ENCODE data around the gene SETD1A.

SETD1A gene

GRCh38 chr16:30958175-30959079 lies 873 bp downstream of the SETD1A start:
- Mint-ChIP-seq H3K27ac (peak overlapping the region; percentile 95), H3K4me3 (peak overlapping the region; percentile 95), H3K9me3 (ENCODE audit: low read depth) (no peaks in the 10 kb centered on the region), H3K27me3 (no peaks in the 10 kb centered on the region), H3K36me3 (peaks cover 6% of the 10 kb centered on the region), H3K4me1 (ENCODE audit: low read depth) (peaks cover 20% of the 10 kb centered on the region)

GRCh38 chr16:30961384-30961783 lies 3.8 kb downstream of the SETD1A start:
- Mint-ChIP-seq H3K36me3 (peaks cover 6% of the 10 kb centered on the region), H3K27me3 (no peaks in the 10 kb centered on the region), H3K4me1 (ENCODE audit: low read depth) (peaks cover 20% of the 10 kb centered on the region), H3K9me3 (ENCODE audit: low read depth) (no peaks in the 10 kb centered on the region), H3K27ac (no peak overlapping the region), H3K4me3 (no peak overlapping the region)

- H3K9me3 Mint-ChIP-seq (ENCODE audit: low read depth): no peaks in the 10 kb centered on the region
- peaks cover 15% of the 10 kb centered on the region for H3K4me1 Mint-ChIP-seq (ENCODE audit: low read depth)
- peaks cover 6% of the 10 kb centered on the region for H3K36me3 Mint-ChIP-seq
- no peak overlapping the region for H3K27ac Mint-ChIP-seq
- no peaks in the 10 kb centered on the region for H3K27me3 Mint-ChIP-seq
- no peak overlapping the region for H3K4me3 Mint-ChIP-seq
These were observed 6.5 kb downstream of the SETD1A start for GRCh38 chr16:30963925-30964511.

- Mint-ChIP-seq H3K9me3 (ENCODE audit: low read depth) (no peaks in the 10 kb centered on the region), H3K36me3 (peaks cover 6% of the 10 kb centered on the region), H3K4me1 (ENCODE audit: low read depth) (peaks cover 8% of the 10 kb centered on the region), H3K27me3 (no peaks in the 10 kb centered on the region), H3K4me3 (no peak overlapping the region), H3K27ac (no peak overlapping the region)
These were observed 7.1 kb downstream of the SETD1A start for GRCh38 chr16:30964574-30965226.

- Mint-ChIP-seq H3K4me1 (ENCODE audit: low read depth) (peaks cover under 1% of the 10 kb centered on the region), H3K4me3 (no peak overlapping the region), H3K27me3 (no peaks in the 10 kb centered on the region), H3K36me3 (peaks cover 3% of the 10 kb centered on the region), H3K27ac (no peak overlapping the region), H3K9me3 (ENCODE audit: low read depth) (no peaks in the 10 kb centered on the region)
These were observed 7.9 kb downstream of the SETD1A start for GRCh38 chr16:30965436-30965835.

- Mint-ChIP-seq H3K36me3 (peaks cover 5% of the 10 kb centered on the region), H3K27ac (no peak overlapping the region), H3K9me3 (ENCODE audit: low read depth) (no peaks in the 10 kb centered on the region), H3K27me3 (no peaks in the 10 kb centered on the region), H3K4me3 (no peak overlapping the region), H3K4me1 (ENCODE audit: low read depth) (no peaks in the 10 kb centered on the region)
These were observed 8.6 kb downstream of the SETD1A start for GRCh38 chr16:30966033-30966619.

- Mint-ChIP-seq H3K27me3 (no peaks in the 10 kb centered on the region), H3K9me3 (ENCODE audit: low read depth) (no peaks in the 10 kb centered on the region), H3K4me3 (no peak overlapping the region), H3K27ac (no peak overlapping the region), H3K36me3 (peaks cover 8% of the 10 kb centered on the region), H3K4me1 (ENCODE audit: low read depth) (no peaks in the 10 kb centered on the region)
These were observed 10.2 kb downstream of the SETD1A start for GRCh38 chr16:30967795-30968194.

- H3K4me1 Mint-ChIP-seq (ENCODE audit: low read depth): peaks cover 5% of the 10 kb centered on the region
- H3K36me3 Mint-ChIP-seq: peaks cover 11% of the 10 kb centered on the region
- H3K27ac Mint-ChIP-seq: no peak overlapping the region
- H3K9me3 Mint-ChIP-seq (ENCODE audit: low read depth): no peaks in the 10 kb centered on the region
- no peaks in the 10 kb centered on the region for H3K27me3 Mint-ChIP-seq
- no peak overlapping the region for H3K4me3 Mint-ChIP-seq
These were observed 11.8 kb downstream of the SETD1A start for GRCh38 chr16:30969246-30969842.

- Mint-ChIP-seq H3K27ac (no peak overlapping the region), H3K4me3 (no peak overlapping the region), H3K9me3 (ENCODE audit: low read depth) (no peaks in the 10 kb centered on the region), H3K36me3 (peaks cover 12% of the 10 kb centered on the region), H3K27me3 (no peaks in the 10 kb centered on the region), H3K4me1 (ENCODE audit: low read depth) (peaks cover 7% of the 10 kb centered on the region)
These were observed 13.7 kb downstream of the SETD1A start for GRCh38 chr16:30971298-30971697.

- H3K9me3 Mint-ChIP-seq (ENCODE audit: low read depth): no peaks in the 10 kb centered on the region
- H3K36me3 Mint-ChIP-seq: peaks cover 12% of the 10 kb centered on the region
- H3K4me1 Mint-ChIP-seq (ENCODE audit: low read depth): peaks cover 7% of the 10 kb centered on the region
These were observed 15.3 kb downstream of the SETD1A start for GRCh38 chr16:30972872-30973271.

GRCh38 chr16:30974348-30974747 lies 16.8 kb downstream of the SETD1A start:
- H3K27ac Mint-ChIP-seq: no peak overlapping the region
- no peaks in the 10 kb centered on the region for H3K9me3 Mint-ChIP-seq (ENCODE audit: low read depth)
- no peak overlapping the region for H3K4me3 Mint-ChIP-seq
- H3K27me3 Mint-ChIP-seq: no peaks in the 10 kb centered on the region
- peaks cover 12% of the 10 kb centered on the region for H3K36me3 Mint-ChIP-seq
- H3K4me1 Mint-ChIP-seq (ENCODE audit: low read depth): peaks cover 7% of the 10 kb centered on the region

More at GRCh38 chr16:30972872-30973271, 15.3 kb downstream of the SETD1A start:
- Mint-ChIP-seq H3K27ac (no peak overlapping the region), H3K27me3 (no peaks in the 10 kb centered on the region), H3K4me3 (no peak overlapping the region)

- Mint-ChIP-seq H3K9me3 (ENCODE audit: low read depth) (no peaks in the 10 kb centered on the region), H3K36me3 (peaks cover 10% of the 10 kb centered on the region), H3K4me3 (no peak overlapping the region), H3K4me1 (ENCODE audit: low read depth) (peaks cover 7% of the 10 kb centered on the region), H3K27ac (no peak overlapping the region), H3K27me3 (no peaks in the 10 kb centered on the region)
These were observed 18.9 kb downstream of the SETD1A start for GRCh38 chr16:30976486-30976885.

GRCh38 chr16:30977502-30977901 lies 19.9 kb downstream of the SETD1A start:
- H3K4me1 Mint-ChIP-seq (ENCODE audit: low read depth): peaks cover 7% of the 10 kb centered on the region
- peaks cover 7% of the 10 kb centered on the region for H3K36me3 Mint-ChIP-seq
- no peak overlapping the region for H3K4me3 Mint-ChIP-seq
- no peak overlapping the region for H3K27ac Mint-ChIP-seq
- no peaks in the 10 kb centered on the region for H3K9me3 Mint-ChIP-seq (ENCODE audit: low read depth)
- H3K27me3 Mint-ChIP-seq: no peaks in the 10 kb centered on the region

GRCh38 chr16:30979170-30980022 lies 21.8 kb downstream of the SETD1A start:
- Mint-ChIP-seq H3K4me1 (ENCODE audit: low read depth) (peaks cover 2% of the 10 kb centered on the region), H3K9me3 (ENCODE audit: low read depth) (no peaks in the 10 kb centered on the region), H3K27ac (no peak overlapping the region), H3K36me3 (peaks cover under 1% of the 10 kb centered on the region), H3K27me3 (no peaks in the 10 kb centered on the region), H3K4me3 (no peak overlapping the region)

Data from activated naive CD8-positive, alpha-beta T cell (primary cell).